T-helper 1 cell treated with Interleukin-12 subunit alpha and Interleukin-12 subunit beta and Interleukin-4 antibody, amounts not matched to agents 30 μg/mL and 1 μg/mL, for 36 hours (primary cell): ENCODE data around the gene SEC61B.

Source experiments
- H3K27ac Mint-ChIP-seq: one replicate; pipeline ENCODE4 v1.8.0; 2021; ENCODE audit warnings: mild to moderate bottlenecking, mixed read lengths
- H3K27me3 Mint-ChIP-seq: one replicate; pipeline ENCODE4 v1.8.0; 2021; ENCODE audit warnings: low read depth, mixed read lengths
- H3K36me3 Mint-ChIP-seq: one replicate; pipeline ENCODE4 v1.8.0; 2021; ENCODE audit warnings: low read depth, mixed read lengths
- H3K4me1 Mint-ChIP-seq: one replicate; pipeline ENCODE4 v1.8.0; 2021; ENCODE audit warnings: low read depth, mixed read lengths
- H3K4me3 Mint-ChIP-seq: one replicate; pipeline ENCODE4 v1.8.0; 2021; ENCODE audit warnings: mild to moderate bottlenecking, moderate library complexity, mixed read lengths
- H3K9me3 Mint-ChIP-seq: one replicate; pipeline ENCODE4 v1.8.0; 2021; ENCODE audit warnings: mixed read lengths

The SEC61B gene

GRCh38 chr9:99221621-99222415 is at the start of gene SEC61B, which contains the start of gene ALG2:
TSS of gene SEC61B (plus strand) at chr9:99222282. CDS start at chr9:99222364, 82 bp downstream.
TSS of gene ALG2 (minus strand) at chr9:99221942. CDS start at chr9:99221894, 48 bp downstream.
- H3K27me3 Mint-ChIP-seq = no peaks in the 10 kb centered on the region
- H3K36me3 Mint-ChIP-seq = peaks cover 46% of the 10 kb centered on the region
- peak within 1 kb of the TSS; percentile 99 for H3K27ac Mint-ChIP-seq
- H3K4me1 Mint-ChIP-seq = peaks cover 51% of the 10 kb centered on the region
- H3K9me3 Mint-ChIP-seq = no peaks in the 10 kb centered on the region
- peak within 1 kb of the TSS; percentile 96 for H3K4me3 Mint-ChIP-seq

GRCh38 chr9:99173570-99174504 is 48.2 kb upstream of the SEC61B start:
- H3K36me3 Mint-ChIP-seq = no peaks in the 10 kb centered on the region
- H3K27ac Mint-ChIP-seq = no peak overlapping the region
- H3K9me3 Mint-ChIP-seq = no peaks in the 10 kb centered on the region
- H3K27me3 Mint-ChIP-seq = peaks cover 17% of the 10 kb centered on the region
- no peak overlapping the region for H3K4me3 Mint-ChIP-seq
- peaks cover 18% of the 10 kb centered on the region for H3K4me1 Mint-ChIP-seq

DNA sequence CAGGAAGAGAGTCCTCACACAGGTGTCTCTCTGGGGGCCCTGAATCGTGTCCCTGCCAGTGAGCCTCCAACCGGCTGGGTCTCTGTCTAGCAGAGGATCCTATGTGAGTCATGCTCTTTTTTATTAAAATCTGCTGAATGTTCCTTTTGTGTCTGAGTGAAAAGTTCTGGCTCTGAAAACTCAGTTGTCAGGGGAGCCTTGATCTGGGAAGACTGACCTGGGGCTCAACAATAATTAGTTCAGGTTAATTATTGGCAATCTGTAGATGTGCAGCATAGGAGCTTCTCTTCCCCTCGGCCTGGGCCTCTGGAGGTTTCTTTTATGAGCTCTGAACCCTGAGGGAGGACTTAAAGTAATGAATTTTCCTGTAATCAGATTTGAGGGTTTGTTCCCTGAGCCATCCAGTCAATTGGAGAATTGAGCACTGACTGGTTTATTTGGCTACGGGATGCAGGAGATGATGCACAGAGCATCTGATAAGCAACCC is 45.5 kb upstream of the SEC61B start:
- Mint-ChIP-seq H3K4me1 (peaks cover 43% of the 10 kb centered on the region), H3K9me3 (no peaks in the 10 kb centered on the region), H3K36me3 (no peaks in the 10 kb centered on the region), H3K27me3 (peaks cover 6% of the 10 kb centered on the region), H3K4me3 (no peak overlapping the region), H3K27ac (no peak overlapping the region)

- no peak overlapping the region for H3K27ac Mint-ChIP-seq
- H3K4me3 Mint-ChIP-seq = no peak overlapping the region
- H3K9me3 Mint-ChIP-seq = no peaks in the 10 kb centered on the region
- H3K36me3 Mint-ChIP-seq = peaks cover 1% of the 10 kb centered on the region
- H3K4me1 Mint-ChIP-seq = peaks cover 52% of the 10 kb centered on the region
- no peaks in the 10 kb centered on the region for H3K27me3 Mint-ChIP-seq
Measured at GRCh38 chr9:99177576-99178366, 44.3 kb upstream of the SEC61B start.

- Mint-ChIP-seq H3K4me3 (no peak overlapping the region), H3K27ac (peak overlapping the region; percentile 43), H3K27me3 (no peaks in the 10 kb centered on the region), H3K9me3 (no peaks in the 10 kb centered on the region), H3K36me3 (peaks cover 1% of the 10 kb centered on the region), H3K4me1 (peaks cover 56% of the 10 kb centered on the region)
Measured at GRCh38 chr9:99178912-99179872, 42.9 kb upstream of the SEC61B start.

- Mint-ChIP-seq H3K4me3 (peak overlapping the region; percentile 47), H3K9me3 (no peaks in the 10 kb centered on the region), H3K4me1 (peaks cover 59% of the 10 kb centered on the region), H3K27ac (peak overlapping the region; percentile 32), H3K27me3 (no peaks in the 10 kb centered on the region), H3K36me3 (peaks cover 1% of the 10 kb centered on the region)
Measured at GRCh38 chr9:99180199-99180598, 41.9 kb upstream of the SEC61B start.

DNA sequence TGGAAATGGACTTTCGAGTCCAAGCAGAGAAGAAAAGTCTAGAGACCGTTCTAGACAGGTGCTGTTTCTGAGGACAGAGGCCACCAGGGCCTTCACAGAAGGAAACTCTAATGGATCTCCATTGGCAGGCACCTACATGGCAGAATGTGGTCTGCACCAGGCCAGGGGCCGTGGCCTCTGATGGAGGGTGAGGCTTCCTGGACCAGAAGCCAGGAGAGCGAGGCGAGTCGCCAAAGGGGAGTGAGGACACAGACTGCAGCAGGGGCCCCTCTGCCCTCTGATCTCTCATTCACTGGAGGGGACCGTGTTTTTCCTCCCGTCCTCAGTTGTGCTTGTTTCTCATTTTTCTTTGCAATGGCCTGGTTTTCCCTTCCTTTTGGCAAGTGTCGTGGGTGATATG is 41.4 kb upstream of the SEC61B start:
- Mint-ChIP-seq H3K36me3 (peaks cover 1% of the 10 kb centered on the region), H3K27ac (peak overlapping the region; percentile 66), H3K4me1 (peaks cover 59% of the 10 kb centered on the region), H3K27me3 (no peaks in the 10 kb centered on the region), H3K9me3 (no peaks in the 10 kb centered on the region), H3K4me3 (no peak overlapping the region)

GRCh38 chr9:99181206-99181605 is 40.9 kb upstream of the SEC61B start:
- peak overlapping the region; percentile 55 for H3K4me3 Mint-ChIP-seq
- H3K27ac Mint-ChIP-seq = peak overlapping the region; percentile 66
- H3K36me3 Mint-ChIP-seq = peaks cover 1% of the 10 kb centered on the region
- no peaks in the 10 kb centered on the region for H3K27me3 Mint-ChIP-seq
- peaks cover 59% of the 10 kb centered on the region for H3K4me1 Mint-ChIP-seq
- H3K9me3 Mint-ChIP-seq = no peaks in the 10 kb centered on the region

- peaks cover 60% of the 10 kb centered on the region for H3K4me1 Mint-ChIP-seq
- peaks cover 1% of the 10 kb centered on the region for H3K36me3 Mint-ChIP-seq
- H3K27me3 Mint-ChIP-seq = no peaks in the 10 kb centered on the region
- peak overlapping the region; percentile 55 for H3K4me3 Mint-ChIP-seq
- peak overlapping the region; percentile 66 for H3K27ac Mint-ChIP-seq
- H3K9me3 Mint-ChIP-seq = no peaks in the 10 kb centered on the region
Measured at GRCh38 chr9:99181621-99182020, 40.5 kb upstream of the SEC61B start.

DNA sequence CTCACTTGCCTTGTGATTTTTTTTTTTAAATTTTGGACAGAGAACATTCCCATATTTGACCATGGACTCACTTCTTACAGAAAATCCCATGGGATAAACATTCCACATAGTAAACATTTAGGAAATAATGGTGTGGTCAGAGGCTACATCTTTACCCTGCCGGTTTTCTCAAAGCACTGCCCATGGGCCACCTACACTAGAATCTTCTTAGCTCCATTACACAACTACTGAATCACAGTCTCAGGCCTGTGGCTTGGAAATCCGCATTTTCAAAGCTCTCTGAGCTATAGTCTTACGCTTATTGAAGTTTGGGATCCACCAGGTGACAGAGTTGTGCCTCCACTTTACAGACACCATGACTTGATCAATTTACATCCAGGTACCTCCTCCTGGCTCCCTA is 39.7 kb upstream of the SEC61B start:
- Mint-ChIP-seq H3K27me3 (peaks cover 4% of the 10 kb centered on the region), H3K27ac (no peak overlapping the region), H3K9me3 (no peaks in the 10 kb centered on the region), H3K4me3 (no peak overlapping the region), H3K4me1 (peaks cover 58% of the 10 kb centered on the region), H3K36me3 (peaks cover 1% of the 10 kb centered on the region)

DNA sequence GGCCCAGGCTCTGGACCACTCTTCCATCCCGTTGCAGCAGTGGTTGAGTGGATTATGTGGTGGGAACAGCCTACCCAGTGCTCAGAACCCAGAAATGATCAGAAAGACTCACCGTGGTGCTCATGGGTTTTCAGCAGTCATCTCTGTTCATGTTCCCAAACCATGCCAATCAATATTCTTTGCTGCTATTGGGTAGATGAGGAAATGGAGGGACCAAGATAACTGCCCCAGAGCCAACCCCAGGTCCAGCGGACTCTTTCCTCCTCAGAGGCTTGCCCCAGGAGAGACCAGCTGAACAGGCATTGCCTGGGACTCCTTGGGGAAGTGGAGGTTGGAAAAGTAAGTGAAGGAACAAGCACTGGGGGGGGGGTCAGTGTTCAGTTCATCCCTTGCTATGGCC is 38.5 kb upstream of the SEC61B start:
- no peak overlapping the region for H3K4me3 Mint-ChIP-seq
- H3K36me3 Mint-ChIP-seq = peaks cover 1% of the 10 kb centered on the region
- peak overlapping the region; percentile 32 for H3K27ac Mint-ChIP-seq
- no peaks in the 10 kb centered on the region for H3K9me3 Mint-ChIP-seq
- peaks cover 9% of the 10 kb centered on the region for H3K27me3 Mint-ChIP-seq
- H3K4me1 Mint-ChIP-seq = peaks cover 55% of the 10 kb centered on the region

GRCh38 chr9:99184110-99184474 is 38.0 kb upstream of the SEC61B start:
- Mint-ChIP-seq H3K27me3 (peaks cover 12% of the 10 kb centered on the region), H3K4me3 (no peak overlapping the region), H3K9me3 (no peaks in the 10 kb centered on the region), H3K36me3 (peaks cover 1% of the 10 kb centered on the region), H3K27ac (peak overlapping the region; percentile 64), H3K4me1 (peaks cover 52% of the 10 kb centered on the region)
